ENCODE results near the gene EXTL1. TPM values are rescaled to one million over a fixed set of nuclear protein-coding genes. Genes with fewer than 3 reads are reported as not detected.

The EXTL1 gene
- total and polyA plus RNA-seq, 2 donors (not counting 3 experiments of a cell fraction or from before 2014, with no cell fraction given) = not detected

DNA sequence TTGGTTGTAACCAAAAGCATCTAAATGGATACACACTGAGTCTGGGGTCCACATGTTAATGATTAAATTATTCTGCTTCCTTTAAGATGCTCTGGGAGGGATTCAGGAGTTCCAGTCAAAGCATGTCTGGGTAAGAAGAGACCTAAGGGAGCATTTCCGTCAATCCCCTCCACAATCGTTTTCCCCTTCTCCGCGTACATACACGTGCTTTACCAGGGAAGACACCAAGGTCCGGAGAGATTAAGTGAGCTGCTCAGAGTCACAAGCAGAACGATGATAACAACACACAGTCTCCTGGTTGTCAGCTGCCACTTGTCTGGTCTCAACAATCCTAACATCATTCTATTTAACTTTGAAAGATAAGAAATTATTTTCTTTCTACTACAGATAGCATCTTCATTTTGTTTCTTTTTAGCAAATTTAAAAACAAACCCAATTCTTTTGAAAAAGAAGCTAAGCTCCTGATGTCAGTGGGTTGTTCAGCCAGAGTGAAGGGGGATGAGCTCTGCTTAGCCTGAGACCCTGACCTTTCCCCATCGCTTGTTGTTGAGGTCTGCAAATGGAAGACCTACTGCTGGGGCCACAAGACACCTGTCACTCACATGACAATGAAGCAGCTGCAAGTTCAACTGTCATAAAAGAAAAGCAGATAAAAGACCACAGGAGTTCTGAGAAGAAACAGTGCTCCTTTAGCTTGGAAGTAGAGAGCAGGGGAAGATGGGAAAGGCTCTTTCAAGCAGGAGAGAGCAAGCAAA lies 28.2 kb upstream of the EXTL1 start:
- no peaks in the 10 kb centered on the region for H3K9me3 ChIP-seq (replicated peaks; ENCODE audit: control insufficient read depth, insufficient read depth, low read length)
- no peaks in the 10 kb centered on the region for H3K27me3 ChIP-seq (ENCODE audit: control insufficient read depth in 2 of 2, insufficient read depth in 2 of 2, low read length in 2 of 2)
- BruUV-seq (replicated peaks) = no TSS peak
- intact Hi-C loops (cut with micrococcal nuclease) = no loop called here
- H3K4me3 ChIP-seq (replicated peaks in 1 of 3; ENCODE audit: insufficient read depth in 1 of 3, low read depth in 1 of 3, low read length in 3 of 3) = no peak overlapping the region
- no peak overlapping the region for H2AFZ ChIP-seq (ENCODE audit: low read depth, low read length)
- no peaks in the 10 kb centered on the region for H4K20me1 ChIP-seq (replicated peaks; ENCODE audit: control insufficient read depth, extremely low read depth, insufficient read depth, low read length)
- H3K9ac ChIP-seq (replicated peaks; ENCODE audit: extremely low read depth, insufficient read depth, low read length) = no peak overlapping the region
- H3K4me2 ChIP-seq (ENCODE audit: insufficient read depth, low read length) = no peak overlapping the region
- no peaks in the 10 kb centered on the region for H3K36me3 ChIP-seq (ENCODE audit: control insufficient read depth in 2 of 2, extremely low read depth in 1 of 2, insufficient read depth in 2 of 2, low read length in 2 of 2)
- no peaks in the 10 kb centered on the region for H3K9me1 ChIP-seq (replicated peaks; ENCODE audit: control insufficient read depth, extremely low read depth, insufficient read depth, low read length)
- FAIRE-seq = no peak
- DNase-seq (ENCODE audit: low read depth, low spot score) = no peak
- TF ChIP-seq POLR2A (IDR thresholded peaks at IDR 0.05; ENCODE audit: low read depth, low read length) = no peak
- no peak for TF ChIP-seq JUN (IDR thresholded peaks at IDR 0.05; ENCODE audit: borderline replicate concordance, insufficient read depth, insufficient read length, low read depth)
- no peak for TF ChIP-seq POLR2AphosphoS5 (IDR thresholded peaks at IDR 0.05; ENCODE audit: insufficient read depth, low read depth, low read length)
- no peak for TF ChIP-seq FOS (IDR thresholded peaks at IDR 0.05; ENCODE audit: borderline replicate concordance, insufficient read depth, low read length)
- no peak for TF ChIP-seq GATA2 (IDR thresholded peaks at IDR 0.05; ENCODE audit: insufficient read depth, insufficient read length, low read depth, low read length)
- TF ChIP-seq, protein P1, sequence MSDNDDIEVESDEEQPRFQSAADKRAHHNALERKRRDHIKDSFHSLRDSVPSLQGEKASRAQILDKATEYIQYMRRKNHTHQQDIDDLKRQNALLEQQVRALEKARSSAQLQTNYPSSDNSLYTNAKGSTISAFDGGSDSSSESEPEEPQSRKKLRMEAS (IDR thresholded peaks at IDR 0.05; ENCODE audit: insufficient read depth, insufficient read length) = no peak
- H3K4me1 ChIP-seq (ENCODE audit: control insufficient read depth, extremely low read depth, insufficient read depth, low read length) = peaks cover 12% of the 10 kb centered on the region
- POLR2A ChIA-PET = no interaction called here
- no peaks in the 10 kb centered on the region for H3K79me2 ChIP-seq (ENCODE audit: control insufficient read depth, insufficient read depth, low read length)
- CTCF ChIA-PET = interaction anchor here (3.6 to 10.2 kb wide), 2 partner anchors 10 to 95 kb away, joined by 10 to 404 read pairs; partner anchors contain the start of gene STMN1
- H3K27ac ChIP-seq (ENCODE audit: insufficient read depth, low read depth, low read length) = no peak overlapping the region
- dilution Hi-C loops (cut with MboI; ENCODE audit: extremely low pct_ligation_motif_present, low sequenced_read_pairs) = loop anchor here (25.0 kb wide), 1 partner anchor 106 kb away; the partner anchor contains the start of gene PAQR7
